GM18498 (cell line): ENCODE results near the gene CMSS1.

ENCODE experiments used
- ATAC-seq: cut with Tn5 transposase; IDR thresholded peaks from one replicate; pipeline ENCODE4 v1.9.1; 2021; ENCODE audit warnings: mild to moderate bottlenecking, moderate library complexity; ENCODE audit not compliant: unreplicated experiment

The CMSS1 gene

GRCh38 chr3:99928771-99929744, 111.4 kb downstream of the CMSS1 start:
- no peak for ATAC-seq

GRCh38 chr3:99929745-99930139, 112.1 kb downstream of the CMSS1 start:
- ATAC-seq: no peak

DNA sequence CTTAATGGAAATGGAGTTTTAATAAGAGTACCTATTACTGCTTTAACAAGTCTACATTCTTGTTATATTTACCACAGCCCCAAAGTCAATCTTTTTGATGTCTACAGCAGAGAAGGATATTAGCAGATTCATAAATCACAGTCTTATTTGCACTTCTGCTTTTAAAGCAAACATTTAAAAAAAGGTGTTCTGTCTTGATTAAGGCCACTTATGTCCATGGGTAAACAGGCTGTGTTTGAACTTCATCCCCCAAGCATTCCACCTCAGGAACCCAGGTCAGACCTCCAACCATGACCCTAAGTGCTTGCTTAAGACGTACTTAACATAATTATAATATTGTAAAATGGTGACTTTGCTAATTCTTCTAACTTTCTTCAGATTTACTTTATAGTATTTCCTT, 113.4 kb downstream of the CMSS1 start:
- no peak for ATAC-seq

DNA sequence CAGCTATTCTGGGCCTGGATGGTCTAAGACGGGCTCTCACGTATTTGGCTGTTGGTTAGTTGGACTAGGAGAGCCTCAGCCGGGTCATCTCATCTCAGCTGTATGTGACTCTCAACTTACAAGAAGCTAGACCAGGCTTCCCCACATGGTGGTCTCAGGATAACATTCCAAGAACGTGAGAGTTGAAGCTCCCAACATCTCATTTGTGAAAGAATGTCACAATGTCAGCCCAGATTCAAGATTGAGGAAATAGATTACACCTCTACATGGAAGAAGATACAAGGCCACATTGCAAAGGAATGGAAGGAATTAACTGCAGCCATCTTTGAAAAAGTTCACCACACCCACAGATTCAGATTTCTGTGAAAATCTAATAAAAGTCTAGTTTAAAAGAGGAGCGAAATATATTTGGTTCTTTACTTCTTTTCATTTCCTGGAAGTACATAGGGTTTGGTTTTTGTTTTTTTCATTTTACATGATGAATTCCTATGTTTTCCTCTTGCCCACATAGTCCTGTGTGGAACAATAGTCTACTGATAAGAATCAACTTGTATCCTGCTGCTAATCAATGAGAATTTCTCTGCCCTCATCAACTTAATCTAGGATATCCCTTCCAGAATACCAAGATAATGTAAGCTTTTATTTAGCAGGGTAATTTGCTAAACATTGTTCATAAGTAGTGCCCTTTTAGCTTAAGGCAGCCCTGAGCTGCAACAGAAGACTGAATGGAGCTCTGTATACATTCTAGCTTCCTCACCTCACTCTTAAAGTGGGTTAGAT, 116.5 kb downstream of the CMSS1 start:
- ATAC-seq: no peak

- no peak for ATAC-seq
Observed at GRCh38 chr3:99934975-99935797, 117.5 kb downstream of the CMSS1 start.

DNA sequence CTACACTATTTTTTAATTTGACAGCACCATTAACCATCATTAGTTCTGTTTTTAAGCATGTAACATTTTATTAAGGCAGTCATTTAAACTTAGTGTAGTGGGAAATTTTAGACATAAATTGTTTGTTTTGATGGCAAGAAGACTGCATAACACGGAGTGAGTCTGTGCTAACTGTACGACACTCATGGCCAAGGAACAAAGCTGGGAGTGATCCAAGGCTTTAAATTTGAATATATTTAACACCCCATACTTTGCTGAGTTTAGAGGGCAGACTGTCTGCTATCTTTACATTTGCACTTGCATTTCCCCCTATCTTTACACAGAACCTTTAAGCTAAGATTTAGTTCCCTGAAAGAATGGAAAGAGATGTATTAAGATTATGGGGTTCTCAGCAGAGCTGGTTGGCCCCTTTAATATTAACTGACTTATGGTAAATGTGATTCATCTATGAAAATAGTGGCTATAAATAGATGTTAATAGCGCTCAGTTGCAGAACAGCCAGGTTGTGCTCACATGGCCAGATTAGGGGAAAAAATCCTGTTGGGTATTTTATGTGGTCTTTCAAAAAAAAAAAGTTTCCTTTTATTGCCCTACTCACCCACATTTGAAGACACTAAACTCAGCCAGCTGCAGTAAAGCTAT, 120.7 kb downstream of the CMSS1 start:
- ATAC-seq: peak; percentile 45

- ATAC-seq: no peak
Observed at GRCh38 chr3:99939876-99940275, 122.2 kb downstream of the CMSS1 start.

DNA sequence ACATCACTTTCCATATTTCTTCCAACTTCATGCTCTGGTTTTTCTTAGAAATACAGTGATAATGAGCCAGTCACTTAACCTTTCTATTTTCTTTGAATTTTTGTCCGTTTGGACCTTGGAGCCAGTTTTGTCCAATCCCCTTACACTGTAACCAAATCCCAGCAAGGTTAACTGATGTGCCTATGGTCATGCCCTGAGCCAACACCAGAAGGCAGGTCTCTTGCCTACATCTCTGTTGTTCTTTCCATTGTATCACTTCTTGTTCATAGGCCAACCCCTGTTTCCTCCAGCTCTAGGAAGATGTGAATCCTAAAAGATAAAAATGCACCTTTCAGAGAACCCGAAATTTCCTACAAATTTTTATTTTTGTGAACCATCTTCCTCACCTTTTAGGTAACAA, 122.7 kb downstream of the CMSS1 start:
- ATAC-seq: no peak

DNA sequence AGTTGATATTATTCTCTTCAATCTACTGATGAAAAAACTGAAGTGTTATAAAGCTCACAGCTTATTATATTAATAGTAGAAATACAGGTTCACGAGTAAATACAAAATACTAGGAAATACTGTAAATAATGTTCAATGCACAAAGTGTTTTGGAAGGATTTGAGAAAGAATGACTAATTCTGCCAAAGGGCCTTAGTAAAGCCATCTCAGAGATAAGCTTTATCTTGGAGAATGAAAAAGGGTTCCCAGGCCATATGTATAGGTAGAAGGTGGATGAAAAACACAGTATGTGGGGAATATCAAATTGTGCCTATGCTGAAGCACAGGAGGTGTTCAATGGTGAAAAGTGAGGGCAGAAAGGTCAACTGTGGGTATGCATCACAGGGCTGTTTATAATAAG, 123.5 kb downstream of the CMSS1 start:
- no peak for ATAC-seq

DNA sequence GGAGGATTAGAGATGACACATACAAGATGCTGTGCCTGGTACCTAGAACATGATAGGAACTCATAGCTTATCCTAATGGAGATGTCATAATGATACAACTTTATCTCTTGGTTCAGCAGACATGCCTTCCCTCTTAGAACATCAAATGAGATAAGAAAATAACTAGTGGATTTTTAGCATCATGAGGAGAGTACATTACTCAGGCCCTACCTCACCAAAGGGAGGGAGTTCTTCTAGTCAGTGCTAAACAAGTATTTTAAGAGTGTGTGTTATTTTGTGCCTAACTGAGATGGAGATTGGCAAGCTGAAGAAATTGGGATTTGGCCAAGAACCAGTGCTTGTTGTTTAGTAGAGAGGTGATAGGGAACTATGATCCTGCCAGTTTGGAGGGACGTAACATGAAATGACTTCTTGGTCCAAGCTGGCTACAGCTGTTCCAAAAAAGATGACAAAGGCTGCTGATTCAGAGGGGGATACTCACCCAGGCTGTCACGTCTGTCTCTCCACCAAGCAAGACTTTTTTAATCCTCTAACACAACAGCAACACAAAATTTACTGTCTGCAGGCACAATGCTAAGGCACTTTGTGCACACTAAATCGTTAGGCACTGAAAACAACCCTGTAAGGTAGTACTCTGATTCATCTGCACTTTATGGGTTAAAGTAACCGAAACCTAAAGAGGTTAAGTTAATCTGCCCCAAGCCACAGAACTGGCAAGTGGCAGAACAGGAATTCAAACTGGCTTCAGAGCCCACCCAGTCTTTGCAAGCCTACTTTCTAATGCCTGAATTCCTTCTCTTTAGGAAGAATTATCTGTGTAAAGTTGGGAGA, 126.5 kb downstream of the CMSS1 start:
- ATAC-seq: no peak

DNA sequence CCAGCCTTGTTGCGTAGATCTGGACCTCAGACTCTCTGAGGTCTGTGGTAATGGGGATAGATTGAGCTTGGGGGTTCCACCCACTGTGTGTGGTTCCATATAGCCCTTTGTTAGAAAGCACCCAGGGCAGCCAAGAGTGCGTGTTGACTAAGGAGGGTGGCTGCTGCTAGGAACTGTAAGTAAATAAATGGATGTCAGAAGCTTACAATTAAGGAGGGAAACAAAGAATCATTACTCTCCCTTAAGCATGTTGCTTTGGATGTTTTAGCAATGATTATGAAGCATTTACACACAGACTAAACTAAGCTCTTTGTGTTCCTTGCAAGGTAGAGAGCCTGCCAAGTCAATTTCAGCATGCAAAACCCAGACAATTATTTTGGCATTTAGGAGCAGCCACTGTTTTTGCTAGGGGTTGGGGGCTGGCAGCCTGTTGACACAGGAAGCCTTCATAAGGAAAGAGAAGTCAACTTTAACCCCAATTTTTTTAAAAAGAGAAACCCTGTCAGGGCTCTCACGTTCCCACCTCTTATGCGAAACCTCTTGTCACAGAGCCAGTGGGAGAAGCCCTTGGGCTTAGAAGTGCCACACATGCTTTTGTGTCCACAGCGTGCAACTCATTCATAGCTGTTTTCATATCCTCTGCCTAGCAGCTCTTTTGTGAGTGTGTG, 127.8 kb downstream of the CMSS1 start:
- no peak for ATAC-seq

GRCh38 chr3:99947356-99947755, 129.7 kb downstream of the CMSS1 start:
- no peak for ATAC-seq

GRCh38 chr3:99948467-99949089, 130.9 kb downstream of the CMSS1 start:
- no peak for ATAC-seq

DNA sequence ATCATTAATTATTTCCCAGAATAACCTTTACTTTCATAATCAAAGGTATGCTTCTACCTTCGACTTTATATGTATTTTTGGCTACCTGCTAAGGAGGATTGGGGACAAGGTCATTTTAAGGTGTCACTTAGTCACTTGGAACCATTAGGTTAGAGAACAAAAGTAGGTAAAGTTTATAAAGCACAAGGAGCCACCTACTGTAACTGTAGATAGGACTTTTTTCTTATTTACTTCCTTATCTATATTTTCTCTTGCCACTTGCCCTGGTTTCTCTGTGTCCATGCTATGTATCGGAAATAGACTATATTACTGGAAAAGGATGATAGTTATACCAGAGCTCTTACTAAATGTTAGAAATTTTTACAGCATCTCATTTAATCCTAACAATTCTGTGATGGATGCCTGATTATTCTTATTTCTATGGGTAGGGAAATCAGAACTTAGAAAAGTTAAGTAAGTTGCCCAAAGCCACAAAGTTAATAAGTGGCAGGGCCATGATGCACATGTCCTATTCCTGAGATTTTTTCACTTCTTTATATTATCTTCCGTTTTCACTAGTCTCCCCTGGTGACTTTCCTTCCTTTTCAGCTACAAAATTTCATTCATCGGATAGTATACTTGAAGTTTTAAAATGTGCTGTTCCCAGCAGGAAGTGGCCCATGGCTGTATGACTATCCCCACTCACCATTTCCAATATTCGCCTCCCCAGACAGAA, 132.5 kb downstream of the CMSS1 start:
- ATAC-seq: no peak

- no peak for ATAC-seq
Observed at GRCh38 chr3:99950921-99951320, 133.3 kb downstream of the CMSS1 start.

DNA sequence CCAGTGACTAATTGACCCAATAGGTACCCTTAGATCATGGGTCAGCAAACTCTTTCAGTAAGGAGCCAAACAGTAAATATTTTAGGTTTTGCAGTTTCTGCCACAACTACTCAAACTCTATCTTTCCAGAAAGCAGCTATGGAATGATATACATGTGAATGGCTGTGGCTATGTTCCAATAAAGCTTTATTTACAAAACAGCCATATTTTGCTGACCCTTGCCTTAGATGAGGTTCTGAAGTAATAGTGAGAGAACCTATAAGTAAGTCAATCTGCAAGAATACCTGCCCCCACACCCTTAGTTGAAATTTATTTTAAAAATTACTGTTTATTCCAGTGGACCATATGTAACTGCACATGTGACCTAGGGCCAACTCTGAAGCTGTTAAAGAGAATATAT, 134.0 kb downstream of the CMSS1 start:
- no peak for ATAC-seq

DNA sequence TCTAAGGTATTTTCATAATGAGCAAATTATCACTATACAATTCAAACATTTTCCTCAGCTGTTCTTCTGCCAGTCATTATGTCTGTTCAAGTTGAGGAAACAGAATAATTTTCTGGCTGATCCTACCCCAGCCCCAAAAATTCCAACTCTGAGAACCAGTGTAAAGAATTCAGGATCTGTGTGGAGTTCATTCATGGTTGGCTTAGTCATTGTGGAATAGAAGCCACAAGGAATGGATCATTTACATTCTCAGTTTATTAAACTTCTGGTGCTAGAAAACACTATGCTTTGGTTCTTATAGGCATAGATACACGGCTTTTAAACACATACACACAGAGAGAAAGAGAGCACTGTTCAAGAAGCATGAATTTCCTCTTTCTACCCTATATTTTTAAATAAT, 134.6 kb downstream of the CMSS1 start:
- no peak for ATAC-seq

DNA sequence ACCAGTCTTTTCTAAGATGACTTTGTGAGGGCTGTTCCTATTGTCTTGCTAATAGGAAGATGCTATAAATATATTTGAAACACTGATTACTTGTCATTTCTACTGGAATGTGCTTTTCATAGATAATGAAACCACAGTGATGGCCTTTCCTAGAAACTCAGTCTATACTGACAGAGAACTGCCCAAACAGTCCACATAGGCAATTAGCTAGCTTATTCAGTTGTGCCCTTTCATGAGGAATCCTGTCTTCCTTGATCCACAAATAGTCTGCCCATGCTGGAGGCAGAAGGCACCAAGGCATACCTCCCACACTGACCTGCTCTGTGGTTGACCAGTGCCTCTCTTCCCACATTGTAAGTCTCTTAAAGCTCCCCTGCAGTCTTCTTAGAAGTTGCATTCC, 135.9 kb downstream of the CMSS1 start:
- no peak for ATAC-seq
